ENCODE results near the gene FBXL22.
"Not testable (repeated sequence)": the region's sequence is repeated elsewhere in the genome, so short reads cannot be mapped to it uniquely, and the experiment has no call there.

The FBXL22 gene

GRCh38 chr15:63615935-63616334 lies 18.7 kb downstream of the FBXL22 start:
- no peak overlapping the region for H3K4me2 ChIP-seq (ENCODE audit: low read depth, low read length)
- no peaks in the 10 kb centered on the region for H4K20me1 ChIP-seq (ENCODE audit: insufficient read depth, low read length)
- H3K27me3 ChIP-seq (replicated peaks; ENCODE audit: insufficient read depth, low read length), result no peaks in the 10 kb centered on the region
- no peaks in the 10 kb centered on the region for H3K9me2 ChIP-seq (replicated peaks; ENCODE audit: insufficient read depth, low read length)
- no peak overlapping the region for H2AFZ ChIP-seq (ENCODE audit: low read length)
- peaks cover under 1% of the 10 kb centered on the region for H3K4me1 ChIP-seq (ENCODE audit: low read length)
- DNase-seq, result no peak
- no peak overlapping the region for H3K9ac ChIP-seq (ENCODE audit: low read length)
- H3K36me3 ChIP-seq (replicated peaks; ENCODE audit: insufficient read depth, low read length), result no peaks in the 10 kb centered on the region; the same call in 1 of the 2 replicates
- TF ChIP-seq EZH2 (optimal IDR thresholded peaks at IDR 0.05; ENCODE audit: low read depth, low read length) (no peak), CTCF (IDR thresholded peaks at IDR 0.05; ENCODE audit: low read length) (no peak), EZH2phosphoT487 (IDR thresholded peaks at IDR 0.05; ENCODE audit: low read length) (no peak)
- no peaks in the 10 kb centered on the region for H3K79me2 ChIP-seq (ENCODE audit: low read length)
- H3K27ac ChIP-seq (ENCODE audit: low read length), result no peak overlapping the region
- peaks cover 1% of the 10 kb centered on the region; the same call in 1 of the 2 replicates for H3F3A ChIP-seq (ENCODE audit: insufficient read depth, low read length)
- no peak overlapping the region for H3K4me3 ChIP-seq (ENCODE audit: low read length)
- H3K9me3 ChIP-seq (replicated peaks; ENCODE audit: insufficient read depth, low read length), result no peaks in the 10 kb centered on the region

GRCh38 chr15:63617147-63617546 lies 20.0 kb downstream of the FBXL22 start:
- not testable (repeated sequence) for H3K79me2 ChIP-seq (ENCODE audit: low read length); H3F3A ChIP-seq (ENCODE audit: insufficient read depth, low read length); H3K27ac ChIP-seq (ENCODE audit: low read length); H3K4me2 ChIP-seq (ENCODE audit: low read depth, low read length); DNase-seq; H3K4me1 ChIP-seq (ENCODE audit: low read length); H3K9ac ChIP-seq (ENCODE audit: low read length); H3K9me3 ChIP-seq (replicated peaks; ENCODE audit: insufficient read depth, low read length); H2AFZ ChIP-seq (ENCODE audit: low read length); H4K20me1 ChIP-seq (ENCODE audit: insufficient read depth, low read length); H3K9me2 ChIP-seq (replicated peaks; ENCODE audit: insufficient read depth, low read length); H3K27me3 ChIP-seq (replicated peaks; ENCODE audit: insufficient read depth, low read length); H3K36me3 ChIP-seq (replicated peaks; ENCODE audit: insufficient read depth, low read length); H3K4me3 ChIP-seq (ENCODE audit: low read length)

GRCh38 chr15:63617627-63618026 lies 20.4 kb downstream of the FBXL22 start:
- not testable (repeated sequence) for H3K9me2 ChIP-seq (replicated peaks; ENCODE audit: insufficient read depth, low read length); H3K9ac ChIP-seq (ENCODE audit: low read length); H3K27me3 ChIP-seq (replicated peaks; ENCODE audit: insufficient read depth, low read length); H3K27ac ChIP-seq (ENCODE audit: low read length); H3K9me3 ChIP-seq (replicated peaks; ENCODE audit: insufficient read depth, low read length); H3K4me1 ChIP-seq (ENCODE audit: low read length); H3F3A ChIP-seq (ENCODE audit: insufficient read depth, low read length); H2AFZ ChIP-seq (ENCODE audit: low read length); DNase-seq; H3K4me2 ChIP-seq (ENCODE audit: low read depth, low read length); H3K79me2 ChIP-seq (ENCODE audit: low read length); H3K4me3 ChIP-seq (ENCODE audit: low read length); H4K20me1 ChIP-seq (ENCODE audit: insufficient read depth, low read length); H3K36me3 ChIP-seq (replicated peaks; ENCODE audit: insufficient read depth, low read length)

GRCh38 chr15:63620760-63621159 lies 23.6 kb downstream of the FBXL22 start:
- H3K27me3 ChIP-seq (replicated peaks; ENCODE audit: insufficient read depth, low read length); H3K9ac ChIP-seq (ENCODE audit: low read length); H4K20me1 ChIP-seq (ENCODE audit: insufficient read depth, low read length); H3K9me2 ChIP-seq (replicated peaks; ENCODE audit: insufficient read depth, low read length); H3F3A ChIP-seq (ENCODE audit: insufficient read depth, low read length); H2AFZ ChIP-seq (ENCODE audit: low read length); H3K4me2 ChIP-seq (ENCODE audit: low read depth, low read length); H3K4me1 ChIP-seq (ENCODE audit: low read length); H3K27ac ChIP-seq (ENCODE audit: low read length); H3K9me3 ChIP-seq (replicated peaks; ENCODE audit: insufficient read depth, low read length); H3K4me3 ChIP-seq (ENCODE audit: low read length); H3K79me2 ChIP-seq (ENCODE audit: low read length); H3K36me3 ChIP-seq (replicated peaks; ENCODE audit: insufficient read depth, low read length); DNase-seq: not testable (repeated sequence)

- H3K36me3 ChIP-seq (replicated peaks; ENCODE audit: insufficient read depth, low read length), result no peaks in the 10 kb centered on the region; the same call in 1 of the 2 replicates
- H2AFZ ChIP-seq (ENCODE audit: low read length), result no peak overlapping the region
- no peaks in the 10 kb centered on the region for H4K20me1 ChIP-seq (ENCODE audit: insufficient read depth, low read length)
- H3K9me3 ChIP-seq (replicated peaks; ENCODE audit: insufficient read depth, low read length), result no peaks in the 10 kb centered on the region
- H3K4me1 ChIP-seq (ENCODE audit: low read length), result peaks cover 15% of the 10 kb centered on the region
- no peaks in the 10 kb centered on the region for H3K9me2 ChIP-seq (replicated peaks; ENCODE audit: insufficient read depth, low read length)
- no peak overlapping the region for H3K9ac ChIP-seq (ENCODE audit: low read length)
- TF ChIP-seq CTCF (IDR thresholded peaks at IDR 0.05; ENCODE audit: low read length) (no peak), EZH2phosphoT487 (IDR thresholded peaks at IDR 0.05; ENCODE audit: low read length) (no peak), EZH2 (optimal IDR thresholded peaks at IDR 0.05; ENCODE audit: low read depth, low read length) (no peak)
- no peak overlapping the region for H3K27ac ChIP-seq (ENCODE audit: low read length)
- H3K27me3 ChIP-seq (replicated peaks; ENCODE audit: insufficient read depth, low read length), result no peaks in the 10 kb centered on the region
- no peak overlapping the region for H3K4me3 ChIP-seq (ENCODE audit: low read length)
- no peak for DNase-seq
- H3K79me2 ChIP-seq (ENCODE audit: low read length), result no peaks in the 10 kb centered on the region
- no peak overlapping the region for H3K4me2 ChIP-seq (ENCODE audit: low read depth, low read length)
- H3F3A ChIP-seq (ENCODE audit: insufficient read depth, low read length), result peaks cover 10% of the 10 kb centered on the region; the same call in 1 of the 2 replicates
These were observed 26.2 kb downstream of the FBXL22 start for GRCh38 chr15:63623232-63623969.
